ENCODE measurements around the gene ABHD17A.
"Not testable (repeated sequence)": the region's sequence is repeated elsewhere in the genome, so short reads cannot be mapped to it uniquely, and the experiment has no call there.

ABHD17A gene

DNA sequence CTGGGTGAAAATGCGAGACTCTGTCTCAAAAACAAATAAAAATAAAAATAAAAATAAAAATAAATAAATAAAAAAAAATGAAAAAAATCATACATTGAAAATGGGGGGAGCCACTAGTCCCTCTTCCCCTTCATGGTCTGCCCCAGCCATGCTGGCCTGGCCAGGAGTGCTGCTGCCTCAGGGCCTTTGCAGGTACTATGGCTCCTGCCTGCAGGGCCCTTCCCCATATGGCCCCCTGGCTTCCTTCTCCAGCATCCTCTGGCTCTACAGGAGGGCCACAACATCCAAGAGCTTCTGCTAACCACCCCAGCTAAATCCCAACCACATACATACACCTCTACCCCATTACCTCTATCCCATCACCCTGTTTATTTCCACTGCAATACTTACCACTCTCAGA, 4.6 kb upstream of the ABHD17A start:
- Histone ChIP-seq H3K36me3 (ENCODE audit: control insufficient read depth, insufficient read depth, low read length, severe bottlenecking) (no peaks in the 10 kb centered on the region), H3K9ac (ENCODE audit: low read length) (no peak overlapping the region), H3K27me3 (replicated peaks; ENCODE audit: control insufficient read depth, insufficient read depth, low read length) (no peaks in the 10 kb centered on the region), H3K9me3 (ENCODE audit: control insufficient read depth, low read length) (no peaks in the 10 kb centered on the region), H3K4me3 (ENCODE audit: low read length) (no peak overlapping the region), H3K4me1 (ENCODE audit: control insufficient read depth, insufficient read depth, low read length) (peaks cover 7% of the 10 kb centered on the region)
- no peak for DNase-seq (ENCODE audit: low read depth)

DNA sequence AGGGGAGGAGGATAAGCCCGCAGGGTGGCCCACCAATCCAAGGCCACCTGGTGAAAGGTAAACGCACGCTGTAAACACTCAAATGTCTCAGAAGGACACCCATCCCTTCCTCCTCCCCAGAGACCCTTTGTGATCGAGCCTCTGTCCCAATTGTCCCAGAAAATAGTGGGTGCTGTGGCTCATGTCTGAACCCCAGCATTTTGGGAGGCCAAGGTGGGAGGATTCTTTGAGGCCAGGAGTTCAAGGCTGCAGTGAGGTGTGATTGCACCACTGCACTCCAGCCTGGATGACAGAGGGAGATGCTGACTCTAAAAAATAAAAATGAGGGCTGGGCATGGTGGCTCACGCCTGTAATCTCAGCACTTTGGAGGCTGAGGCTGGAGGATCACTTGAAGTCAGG, 3.1 kb upstream of the ABHD17A start:
- Histone ChIP-seq H3K4me1 (ENCODE audit: control insufficient read depth, insufficient read depth, low read length) (peaks cover 19% of the 10 kb centered on the region), H3K27me3 (replicated peaks; ENCODE audit: control insufficient read depth, insufficient read depth, low read length) (no peaks in the 10 kb centered on the region), H3K9me3 (ENCODE audit: control insufficient read depth, low read length) (no peaks in the 10 kb centered on the region), H3K4me3 (ENCODE audit: low read length) (no peak overlapping the region), H3K9ac (ENCODE audit: low read length) (peak overlapping the region; percentile 4), H3K36me3 (ENCODE audit: control insufficient read depth, insufficient read depth, low read length, severe bottlenecking) (no peaks in the 10 kb centered on the region)
- no peak for DNase-seq (ENCODE audit: low read depth)

DNA sequence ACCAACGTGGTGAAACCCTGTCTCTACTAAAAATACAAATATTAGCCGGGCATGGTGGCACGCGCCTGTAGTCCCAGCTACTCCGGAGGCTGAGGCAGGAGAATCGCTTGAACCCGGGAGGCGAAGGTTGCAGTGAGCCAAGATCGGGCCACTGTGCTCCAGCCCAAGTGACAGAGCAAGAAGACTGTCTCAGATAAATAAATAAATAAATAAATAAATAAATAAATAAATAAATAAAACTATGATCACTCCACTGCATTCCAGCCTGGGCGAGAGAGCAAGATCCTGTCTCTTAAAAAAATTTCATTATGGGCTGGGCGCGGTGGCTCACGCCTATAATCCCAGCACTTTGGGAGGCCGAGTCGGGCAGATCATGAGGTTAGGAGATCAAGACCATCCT, 1.1 kb upstream of the ABHD17A start:
- not testable (repeated sequence) for DNase-seq (ENCODE audit: low read depth); H3K36me3 ChIP-seq (ENCODE audit: control insufficient read depth, insufficient read depth, low read length, severe bottlenecking); H3K27me3 ChIP-seq (replicated peaks; ENCODE audit: control insufficient read depth, insufficient read depth, low read length); H3K9ac ChIP-seq (ENCODE audit: low read length); H3K4me3 ChIP-seq (ENCODE audit: low read length); H3K9me3 ChIP-seq (ENCODE audit: control insufficient read depth, low read length)
- H3K4me1 ChIP-seq (ENCODE audit: control insufficient read depth, insufficient read depth, low read length) = peaks cover 27% of the 10 kb centered on the region

DNA sequence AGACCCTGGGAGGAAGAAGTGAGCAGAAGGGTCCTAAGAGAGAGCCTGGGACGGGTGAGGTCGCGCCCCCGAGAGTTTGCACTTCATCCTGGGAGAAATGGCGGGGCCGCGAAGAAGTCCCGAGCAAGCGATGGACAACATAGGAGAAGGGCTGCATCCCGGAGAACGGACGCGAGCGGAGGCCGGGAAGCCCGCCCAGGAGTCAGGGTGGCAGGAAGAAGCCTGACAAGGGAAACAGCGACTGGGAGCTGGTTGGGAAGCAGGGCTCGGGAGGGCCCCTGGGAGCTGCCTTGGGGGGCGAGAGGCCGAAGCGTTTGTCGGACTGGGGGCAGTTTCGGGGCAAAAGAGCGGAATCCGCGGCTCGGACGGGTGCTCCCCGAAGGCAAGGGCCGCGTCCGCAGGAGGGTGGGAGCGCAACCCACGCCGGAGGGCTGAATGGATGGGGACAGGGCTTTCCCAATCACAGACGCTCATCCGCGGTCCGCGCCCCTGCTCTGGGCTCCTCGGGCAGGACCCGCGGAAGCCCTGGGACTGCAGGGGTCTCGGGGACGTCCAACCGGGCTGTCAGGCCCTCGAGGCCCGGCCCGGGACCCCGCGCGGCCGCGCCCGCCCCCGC, 469 bp downstream of the ABHD17A start:
- peak; percentile 59 for DNase-seq (ENCODE audit: low read depth)
- H3K4me1 ChIP-seq (ENCODE audit: control insufficient read depth, insufficient read depth, low read length) = peaks cover 27% of the 10 kb centered on the region

DNA sequence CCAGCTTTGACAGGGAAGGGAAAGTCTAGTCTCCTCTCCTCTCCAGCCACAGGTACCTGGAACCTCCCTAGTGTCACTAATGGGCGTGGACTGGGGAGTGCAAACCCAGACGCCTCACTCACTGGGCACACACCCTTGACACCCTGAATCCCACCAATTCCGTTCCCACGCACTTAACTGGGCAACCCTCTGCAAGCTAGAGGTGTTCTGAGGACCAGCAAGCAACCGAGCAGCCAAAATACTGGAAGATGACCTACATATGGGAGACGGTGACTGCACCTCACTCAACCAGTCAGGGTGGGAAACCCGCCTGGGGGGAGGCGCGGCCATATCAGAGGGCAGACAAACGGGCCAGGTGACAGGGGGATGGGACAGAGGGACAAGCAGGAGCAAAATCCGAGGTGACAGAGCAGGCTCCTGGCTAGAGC, 991 bp downstream of the ABHD17A start:
- Histone ChIP-seq H3K4me3 (ENCODE audit: low read length) (peak overlapping the region; percentile 96), H3K27me3 (replicated peaks; ENCODE audit: control insufficient read depth, insufficient read depth, low read length) (no peaks in the 10 kb centered on the region), H3K9me3 (ENCODE audit: control insufficient read depth, low read length) (no peaks in the 10 kb centered on the region), H3K4me1 (ENCODE audit: control insufficient read depth, insufficient read depth, low read length) (peaks cover 27% of the 10 kb centered on the region), H3K9ac (ENCODE audit: low read length) (peak overlapping the region; percentile 95), H3K36me3 (ENCODE audit: control insufficient read depth, insufficient read depth, low read length, severe bottlenecking) (no peaks in the 10 kb centered on the region)
- DNase-seq (ENCODE audit: low read depth) = peak; percentile 26

More for the DNA sequence above, 469 bp downstream of the ABHD17A start:
- Histone ChIP-seq H3K9me3 (ENCODE audit: control insufficient read depth, low read length) (no peaks in the 10 kb centered on the region), H3K36me3 (ENCODE audit: control insufficient read depth, insufficient read depth, low read length, severe bottlenecking) (no peaks in the 10 kb centered on the region), H3K9ac (ENCODE audit: low read length) (peak overlapping the region; percentile 95), H3K27me3 (replicated peaks; ENCODE audit: control insufficient read depth, insufficient read depth, low read length) (no peaks in the 10 kb centered on the region), H3K4me3 (ENCODE audit: low read length) (peak overlapping the region; percentile 96)

DNA sequence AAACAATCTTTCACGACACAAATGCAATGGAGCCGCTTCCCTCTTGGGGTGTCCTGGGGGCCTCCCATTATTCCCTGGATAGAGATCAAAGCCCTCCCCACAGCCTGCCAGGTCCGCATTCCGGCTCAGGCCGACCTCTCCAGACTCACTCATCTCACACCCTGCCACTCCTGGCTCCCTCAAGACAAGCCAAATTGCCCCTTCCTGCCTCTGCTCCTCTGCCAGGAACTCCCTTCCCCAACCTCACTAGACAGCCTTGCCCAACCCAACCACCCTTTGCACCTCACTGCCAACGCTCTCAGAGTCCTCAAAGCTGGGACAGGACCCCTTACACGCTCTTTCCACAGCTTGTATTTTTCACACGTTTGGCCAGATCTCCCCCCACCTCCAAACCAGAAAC, 1.5 kb downstream of the ABHD17A start:
- no peaks in the 10 kb centered on the region for H3K9me3 ChIP-seq (ENCODE audit: control insufficient read depth, low read length)
- peaks cover 27% of the 10 kb centered on the region for H3K4me1 ChIP-seq (ENCODE audit: control insufficient read depth, insufficient read depth, low read length)
- DNase-seq (ENCODE audit: low read depth) = peak; percentile 10
- H3K9ac ChIP-seq (ENCODE audit: low read length) = peak overlapping the region; percentile 95
- H3K27me3 ChIP-seq (replicated peaks; ENCODE audit: control insufficient read depth, insufficient read depth, low read length) = no peaks in the 10 kb centered on the region
- H3K36me3 ChIP-seq (ENCODE audit: control insufficient read depth, insufficient read depth, low read length, severe bottlenecking) = no peaks in the 10 kb centered on the region
- H3K4me3 ChIP-seq (ENCODE audit: low read length) = peak overlapping the region; percentile 96

DNA sequence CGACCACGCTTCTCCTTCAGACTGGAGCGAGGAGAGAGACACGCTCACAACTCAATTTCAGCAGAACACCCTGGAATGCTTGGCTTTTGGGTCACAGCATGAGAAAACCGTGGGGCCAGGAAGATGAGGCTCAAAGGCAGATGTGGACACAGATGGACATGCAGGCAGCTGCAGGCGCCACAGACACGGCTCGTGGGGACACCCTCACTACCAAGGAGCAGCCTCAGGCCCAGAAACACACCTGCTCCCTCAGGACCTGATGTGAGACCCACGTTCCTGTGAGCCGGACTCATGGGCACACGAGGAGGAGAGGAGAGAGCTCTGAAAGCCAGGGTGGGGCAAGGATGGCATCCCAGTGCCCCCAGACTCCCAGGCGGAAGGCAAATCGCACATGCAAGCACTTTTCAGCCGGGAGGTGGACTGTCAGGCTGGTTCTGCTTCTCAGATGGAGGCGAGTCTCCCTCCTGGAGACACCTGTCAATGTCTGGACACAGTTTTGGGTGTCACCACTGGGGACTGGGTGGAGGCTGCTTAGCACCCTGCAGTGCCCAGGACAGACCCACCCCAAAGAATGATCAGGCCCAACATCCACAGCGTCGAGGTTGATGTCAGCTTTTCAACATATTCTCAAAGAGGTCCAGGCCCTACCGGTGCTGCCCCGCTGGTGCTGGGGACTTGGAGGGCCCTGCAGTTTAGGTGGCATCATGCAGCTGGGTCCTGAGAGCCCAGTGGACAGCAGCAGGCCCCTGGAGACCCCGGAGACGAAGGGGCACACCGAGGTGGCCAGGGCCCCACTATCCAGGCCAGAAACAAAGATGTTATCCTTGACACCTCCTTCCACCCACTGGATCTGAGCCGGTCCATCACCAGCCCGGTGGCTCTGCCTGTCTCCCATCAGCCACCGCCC, 2.3 kb downstream of the ABHD17A start:
- no peak for DNase-seq (ENCODE audit: low read depth)
- peak overlapping the region; percentile 95 for H3K9ac ChIP-seq (ENCODE audit: low read length)
- no peaks in the 10 kb centered on the region for H3K9me3 ChIP-seq (ENCODE audit: control insufficient read depth, low read length)
- peaks cover 27% of the 10 kb centered on the region for H3K4me1 ChIP-seq (ENCODE audit: control insufficient read depth, insufficient read depth, low read length)
- no peaks in the 10 kb centered on the region for H3K36me3 ChIP-seq (ENCODE audit: control insufficient read depth, insufficient read depth, low read length, severe bottlenecking)
- H3K27me3 ChIP-seq (replicated peaks; ENCODE audit: control insufficient read depth, insufficient read depth, low read length) = no peaks in the 10 kb centered on the region
- peak overlapping the region; percentile 96 for H3K4me3 ChIP-seq (ENCODE audit: low read length)

DNA sequence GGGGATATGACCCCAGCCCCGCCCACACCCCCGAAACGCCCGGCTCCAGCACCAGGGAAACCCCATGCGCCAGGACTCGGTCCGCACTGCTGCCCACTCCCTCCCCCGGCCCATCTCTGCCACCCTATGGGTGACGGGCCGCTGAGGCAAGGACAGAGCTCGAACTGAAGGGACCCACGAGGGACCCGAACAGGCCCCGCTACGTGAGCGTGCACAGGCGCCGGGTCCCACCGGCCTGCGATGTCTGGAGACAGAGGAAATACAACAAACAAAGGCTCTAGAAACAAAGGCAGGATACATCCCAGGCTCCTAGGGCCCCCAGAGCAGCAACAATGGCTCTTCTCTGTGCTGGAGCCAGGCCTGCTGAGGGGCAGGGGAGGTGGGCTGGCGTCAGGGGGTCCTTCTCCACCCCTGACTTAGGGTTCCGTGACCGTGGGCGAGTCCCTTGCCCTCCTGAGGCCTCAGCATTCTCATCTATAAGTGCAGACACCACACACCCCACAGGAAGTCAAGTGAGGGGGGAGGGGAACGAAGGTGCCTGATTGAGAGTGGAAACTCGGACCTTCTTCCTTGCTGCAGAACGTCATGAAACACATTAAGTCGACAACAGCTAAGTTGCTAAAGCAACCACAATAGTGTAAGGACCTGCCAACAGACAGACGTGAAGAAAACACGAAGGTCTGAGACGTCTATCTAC, 3.1 kb downstream of the ABHD17A start:
- H3K9ac ChIP-seq (ENCODE audit: low read length) = no peak overlapping the region
- no peak overlapping the region for H3K4me3 ChIP-seq (ENCODE audit: low read length)
- no peak for DNase-seq (ENCODE audit: low read depth)

DNA sequence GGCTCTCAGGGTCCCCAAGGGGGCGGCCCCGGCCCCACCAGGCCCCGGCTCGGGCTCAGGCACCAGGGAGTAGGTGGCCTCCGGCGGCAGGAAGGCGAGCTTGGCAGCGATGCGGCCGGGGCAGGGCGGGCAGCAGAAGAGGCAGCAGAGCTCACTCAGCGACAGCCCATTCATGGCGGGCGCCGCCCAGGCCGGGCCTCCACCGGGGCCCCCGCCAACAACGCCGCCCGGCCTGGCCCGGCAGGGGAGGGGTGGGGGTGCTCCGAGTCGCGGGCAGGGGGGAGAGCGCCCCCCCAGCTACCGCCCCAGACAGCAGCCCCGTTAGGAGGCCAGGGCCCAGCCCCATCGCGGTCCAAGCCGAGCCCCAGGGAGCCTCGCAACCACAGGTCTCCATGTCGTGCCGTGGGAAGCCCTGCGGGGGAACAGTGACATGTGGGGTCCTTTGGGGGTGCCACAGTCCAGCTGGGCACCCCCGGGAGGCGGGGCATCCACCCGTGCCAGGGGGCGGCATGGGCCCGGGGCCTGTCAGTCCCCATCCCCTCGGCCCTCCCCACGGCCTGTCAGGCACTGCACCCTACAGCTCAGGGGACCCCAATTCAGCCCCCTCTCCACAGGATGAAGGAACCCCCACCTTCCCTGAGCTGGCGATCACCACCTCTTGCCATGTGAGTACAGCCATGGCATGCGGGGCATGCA, 3.8 kb downstream of the ABHD17A start:
- H3K4me3 ChIP-seq (ENCODE audit: low read length); H3K9ac ChIP-seq (ENCODE audit: low read length); H3K27me3 ChIP-seq (replicated peaks; ENCODE audit: control insufficient read depth, insufficient read depth, low read length); H3K9me3 ChIP-seq (ENCODE audit: control insufficient read depth, low read length); DNase-seq (ENCODE audit: low read depth); H3K36me3 ChIP-seq (ENCODE audit: control insufficient read depth, insufficient read depth, low read length, severe bottlenecking): not testable (repeated sequence)
- peaks cover 21% of the 10 kb centered on the region for H3K4me1 ChIP-seq (ENCODE audit: control insufficient read depth, insufficient read depth, low read length)

More for the DNA sequence above, 3.1 kb downstream of the ABHD17A start:
- peaks cover 23% of the 10 kb centered on the region for H3K4me1 ChIP-seq (ENCODE audit: control insufficient read depth, insufficient read depth, low read length)
- no peaks in the 10 kb centered on the region for H3K36me3 ChIP-seq (ENCODE audit: control insufficient read depth, insufficient read depth, low read length, severe bottlenecking)
- no peaks in the 10 kb centered on the region for H3K27me3 ChIP-seq (replicated peaks; ENCODE audit: control insufficient read depth, insufficient read depth, low read length)
- H3K9me3 ChIP-seq (ENCODE audit: control insufficient read depth, low read length) = no peaks in the 10 kb centered on the region

DNA sequence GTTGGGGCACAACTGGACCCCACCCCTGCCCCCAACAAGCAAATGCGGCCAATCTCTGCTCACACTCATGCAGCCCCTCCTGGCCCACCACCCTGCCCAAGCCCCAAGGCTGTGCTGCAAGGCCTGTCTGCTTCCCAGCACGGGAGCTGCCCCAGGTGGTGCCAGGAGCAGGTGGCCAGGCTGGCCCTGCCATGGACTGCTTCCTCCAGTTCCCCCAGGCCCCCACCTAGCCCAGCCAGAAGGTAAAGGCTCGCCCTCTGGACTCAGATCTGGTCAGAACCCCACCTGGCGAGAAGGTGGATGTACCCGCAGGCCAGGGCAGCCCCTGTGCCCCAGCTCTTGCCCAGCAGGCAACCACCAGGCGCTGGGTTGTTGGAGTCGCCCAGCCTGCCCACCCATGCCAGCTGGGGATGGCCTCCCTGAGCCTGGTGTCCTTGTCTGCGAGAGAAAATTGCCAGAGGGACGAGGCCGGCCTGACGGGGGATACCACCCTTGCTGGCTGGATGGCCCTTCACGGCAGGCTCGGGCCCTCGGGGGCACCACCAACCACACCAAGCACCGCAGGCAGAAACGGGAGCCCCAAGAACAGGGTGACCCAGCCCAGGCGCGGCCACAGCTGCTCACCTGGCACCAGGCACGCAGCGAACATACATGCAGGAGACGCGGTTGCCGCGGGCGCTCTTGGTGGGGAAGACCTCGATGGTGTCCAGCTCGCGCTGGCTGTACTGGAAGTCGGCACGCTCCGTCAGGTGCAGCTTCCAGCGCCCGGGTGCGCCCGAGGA, 4.5 kb downstream of the ABHD17A start:
- Histone ChIP-seq H3K27me3 (replicated peaks; ENCODE audit: control insufficient read depth, insufficient read depth, low read length) (no peaks in the 10 kb centered on the region), H3K4me1 (ENCODE audit: control insufficient read depth, insufficient read depth, low read length) (peaks cover 25% of the 10 kb centered on the region), H3K9me3 (ENCODE audit: control insufficient read depth, low read length) (no peaks in the 10 kb centered on the region), H3K4me3 (ENCODE audit: low read length) (no peak overlapping the region), H3K9ac (ENCODE audit: low read length) (no peak overlapping the region), H3K36me3 (ENCODE audit: control insufficient read depth, insufficient read depth, low read length, severe bottlenecking) (no peaks in the 10 kb centered on the region)
- DNase-seq (ENCODE audit: low read depth) = no peak

Measured in adipocyte (in vitro differentiated cells).